Hepatocyte (in vitro differentiated cells): ENCODE data around the gene CDK5. TPM values are rescaled to one million over a fixed set of nuclear protein-coding genes. Genes with fewer than 3 reads are reported as not detected.

Source experiments
- DNase-seq: peaks from one replicate; pipeline ENCODE4 v3.0.0-alpha.2; 2016; ENCODE audit warnings: low spot score
- H2AFZ ChIP-seq: fragments of 200-600 bp; sonication (generic); 2 replicates; pipeline ENCODE4 v1.6.0; 2016; ENCODE audit warnings: antibody characterized with exemption, mild to moderate bottlenecking
- H3K27ac ChIP-seq: fragments of 200-600 bp; sonication (generic); 2 replicates; pipeline ENCODE4 v1.5.1; 2016; ENCODE audit warnings: mild to moderate bottlenecking
- H3K27me3 ChIP-seq: fragments of 200-600 bp; sonication (generic); 2 replicates; pipeline ENCODE4 v1.6.1; 2016
- H3K36me3 ChIP-seq: fragments of 200-600 bp; sonication (generic); replicated peaks from 2 replicates; pipeline ENCODE4 v1.5.1; 2016; ENCODE audit warnings: low read depth; ENCODE audit not compliant: insufficient read depth
- H3K4me1 ChIP-seq: fragments of 200-600 bp; sonication (generic); 2 replicates; pipeline ENCODE4 v1.5.1; 2016; ENCODE audit warnings: mild to moderate bottlenecking, moderate library complexity; ENCODE audit not compliant: insufficient read depth
- H3K4me2 ChIP-seq: fragments of 200-600 bp; sonication (generic); 2 replicates; pipeline ENCODE4 v1.6.0; 2016
- H3K4me3 ChIP-seq: fragments of 200-600 bp; sonication (generic); 2 replicates; pipeline ENCODE4 v1.5.1; 2016; ENCODE audit warnings: mild to moderate bottlenecking
- H3K79me2 ChIP-seq: fragments of 200-600 bp; sonication (generic); 2 replicates; pipeline ENCODE4 v1.6.0; 2017; ENCODE audit warnings: mild to moderate bottlenecking
- H3K9me2 ChIP-seq: fragments of 200-600 bp; sonication (generic); replicated peaks from 2 replicates; pipeline ENCODE4 v1.6.0; 2017; ENCODE audit warnings: mild to moderate bottlenecking; ENCODE audit not compliant: insufficient read depth
- H3K9me3 ChIP-seq: fragments of 200-600 bp; sonication (generic); 2 replicates; pipeline ENCODE4 v1.5.1; 2016; ENCODE audit warnings: low read depth, mild to moderate bottlenecking
- H4K20me1 ChIP-seq: fragments of 200-600 bp; sonication (generic); 2 replicates; pipeline ENCODE4 v1.6.0; 2016; ENCODE audit warnings: mild to moderate bottlenecking; ENCODE audit not compliant: insufficient read depth, poor library complexity, severe bottlenecking
- EZH2 ChIP-seq: fragments of 200-600 bp; sonication (generic); IDR thresholded peaks from 2 replicates; pipeline ENCODE4 v1.6.1; 2016; ENCODE audit warnings: antibody characterized with exemption, mild to moderate bottlenecking, borderline replicate concordance
- EZH2phosphoT487 ChIP-seq: fragments of 200-600 bp; sonication (generic); IDR thresholded peaks from one replicate; pipeline ENCODE4 v1.6.1; 2018; ENCODE audit warnings: antibody characterized with exemption, mild to moderate bottlenecking, low read depth, moderate library complexity; ENCODE audit not compliant: unreplicated experiment, severe bottlenecking
- WGBS: methylation state at CpG from one replicate; pipeline ENCODE4 v1.1.6; 2016; ENCODE audit warnings: low lambda C conversion rate; ENCODE audit errors: missing lambda C conversion rate; 5-methylcytosine and 5-hydroxymethylcytosine counted together
- polyA plus RNA-seq: library from polyadenylated mRNA; unstranded; fragments of >200 nt; fragmentation: Nextera tagmentation; extraction: Ambion mirVana; gene quantifications from 2 replicates; pipeline ENCODE4 v1.2.1, GENCODE V29; 2016
- total RNA-seq: library from RNA; depleted of rRNA; stranded (reverse); fragments of >200 nt; gene quantifications from 2 replicates; pipeline ENCODE4 v1.2.3, GENCODE V29; 2014
- TF ChIP-seq, protein P1 (sequence below): fragments of 200-600 bp; sonication (generic); IDR thresholded peaks from 2 replicates; pipeline ENCODE4 v1.5.1; 2016; ENCODE audit warnings: antibody characterized with exemption, mild to moderate bottlenecking; ENCODE audit not compliant: poor library complexity

The CDK5 gene
- total and polyA plus RNA-seq, 2 experiments from 2014 or later: 17.4 to 29.4 TPM

GRCh38 chr7:151017953-151018420 is 39.7 kb downstream of the CDK5 start:
- no peaks in the 10 kb centered on the region for H3K79me2 ChIP-seq
- no peaks in the 10 kb centered on the region for H4K20me1 ChIP-seq
- no peak overlapping the region for H3K27ac ChIP-seq
- no peaks in the 10 kb centered on the region for H3K9me2 ChIP-seq
- no peaks in the 10 kb centered on the region for H3K36me3 ChIP-seq
- TF ChIP-seq, protein P1, sequence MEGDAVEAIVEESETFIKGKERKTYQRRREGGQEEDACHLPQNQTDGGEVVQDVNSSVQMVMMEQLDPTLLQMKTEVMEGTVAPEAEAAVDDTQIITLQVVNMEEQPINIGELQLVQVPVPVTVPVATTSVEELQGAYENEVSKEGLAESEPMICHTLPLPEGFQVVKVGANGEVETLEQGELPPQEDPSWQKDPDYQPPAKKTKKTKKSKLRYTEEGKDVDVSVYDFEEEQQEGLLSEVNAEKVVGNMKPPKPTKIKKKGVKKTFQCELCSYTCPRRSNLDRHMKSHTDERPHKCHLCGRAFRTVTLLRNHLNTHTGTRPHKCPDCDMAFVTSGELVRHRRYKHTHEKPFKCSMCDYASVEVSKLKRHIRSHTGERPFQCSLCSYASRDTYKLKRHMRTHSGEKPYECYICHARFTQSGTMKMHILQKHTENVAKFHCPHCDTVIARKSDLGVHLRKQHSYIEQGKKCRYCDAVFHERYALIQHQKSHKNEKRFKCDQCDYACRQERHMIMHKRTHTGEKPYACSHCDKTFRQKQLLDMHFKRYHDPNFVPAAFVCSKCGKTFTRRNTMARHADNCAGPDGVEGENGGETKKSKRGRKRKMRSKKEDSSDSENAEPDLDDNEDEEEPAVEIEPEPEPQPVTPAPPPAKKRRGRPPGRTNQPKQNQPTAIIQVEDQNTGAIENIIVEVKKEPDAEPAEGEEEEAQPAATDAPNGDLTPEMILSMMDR: peak; percentile 96
- no peak for TF ChIP-seq EZH2phosphoT487
- peaks cover 21% of the 10 kb centered on the region for H3K4me1 ChIP-seq
- WGBS: 10% methylated on average over 33 of the region's 34 CpGs
- no peak overlapping the region for H2AFZ ChIP-seq
- no peak overlapping the region for H3K4me3 ChIP-seq
- H3K9me3 ChIP-seq: no peaks in the 10 kb centered on the region
- peaks cover 33% of the 10 kb centered on the region for H3K27me3 ChIP-seq
- H3K4me2 ChIP-seq: peak overlapping the region; percentile 78
- DNase-seq: peak; percentile 84

DNA sequence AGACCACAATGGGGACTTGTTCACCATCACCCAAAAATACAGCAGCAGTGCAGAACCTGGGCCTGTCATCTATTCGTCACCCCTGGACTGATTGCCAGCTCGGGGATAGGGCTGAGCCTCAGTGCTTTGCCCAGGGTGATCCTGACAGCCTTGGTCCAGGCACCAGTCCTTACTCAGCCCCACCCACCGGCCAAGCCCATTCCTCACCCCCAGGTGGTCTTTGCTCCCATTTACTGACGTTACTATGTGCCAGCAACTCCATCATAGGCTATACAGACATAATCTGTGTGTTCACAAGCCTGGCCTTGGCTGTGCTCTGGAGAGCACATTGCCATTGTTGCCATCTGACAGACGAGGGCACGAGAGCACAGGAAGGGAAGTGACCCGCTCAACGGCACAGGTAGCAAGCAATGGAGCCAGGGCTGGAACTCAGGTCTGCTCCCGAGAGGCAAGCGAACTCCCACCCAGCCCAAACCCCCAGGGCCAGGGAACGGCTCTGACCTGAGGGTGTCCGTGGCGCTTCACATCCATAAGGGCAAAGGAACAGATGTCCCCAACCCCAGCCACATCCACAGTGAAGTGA is 40.2 kb downstream of the CDK5 start:
- Histone ChIP-seq H3K27ac (no peak overlapping the region), H3K4me3 (no peak overlapping the region), H3K9me2 (no peaks in the 10 kb centered on the region), H3K4me1 (peaks cover 27% of the 10 kb centered on the region), H3K36me3 (no peaks in the 10 kb centered on the region), H3K4me2 (peak overlapping the region; percentile 78), H4K20me1 (no peaks in the 10 kb centered on the region), H2AFZ (no peak overlapping the region), H3K9me3 (no peaks in the 10 kb centered on the region), H3K27me3 (peaks cover 33% of the 10 kb centered on the region), H3K79me2 (no peaks in the 10 kb centered on the region)
- 64% methylated on average over 13 of the region's 13 CpGs for WGBS
- TF ChIP-seq EZH2 (no peak), EZH2phosphoT487 (no peak)
- TF ChIP-seq, protein P1: no peak
- no peak for DNase-seq

GRCh38 chr7:151016942-151017341 is 40.8 kb downstream of the CDK5 start:
- no peaks in the 10 kb centered on the region for H3K36me3 ChIP-seq
- no peak overlapping the region for H3K4me2 ChIP-seq
- DNase-seq: no peak
- no peaks in the 10 kb centered on the region for H3K9me2 ChIP-seq
- H4K20me1 ChIP-seq: no peaks in the 10 kb centered on the region
- H3K79me2 ChIP-seq: no peaks in the 10 kb centered on the region
- no peak overlapping the region for H3K27ac ChIP-seq
- H2AFZ ChIP-seq: no peak overlapping the region
- WGBS: 92% methylated on average over 14 of the region's 15 CpGs
- peaks cover 33% of the 10 kb centered on the region for H3K27me3 ChIP-seq
- H3K4me3 ChIP-seq: no peak overlapping the region
- H3K4me1 ChIP-seq: peaks cover 30% of the 10 kb centered on the region
- no peak for TF ChIP-seq EZH2
- TF ChIP-seq, protein P1: no peak
- no peak for TF ChIP-seq EZH2phosphoT487
- no peaks in the 10 kb centered on the region for H3K9me3 ChIP-seq

DNA sequence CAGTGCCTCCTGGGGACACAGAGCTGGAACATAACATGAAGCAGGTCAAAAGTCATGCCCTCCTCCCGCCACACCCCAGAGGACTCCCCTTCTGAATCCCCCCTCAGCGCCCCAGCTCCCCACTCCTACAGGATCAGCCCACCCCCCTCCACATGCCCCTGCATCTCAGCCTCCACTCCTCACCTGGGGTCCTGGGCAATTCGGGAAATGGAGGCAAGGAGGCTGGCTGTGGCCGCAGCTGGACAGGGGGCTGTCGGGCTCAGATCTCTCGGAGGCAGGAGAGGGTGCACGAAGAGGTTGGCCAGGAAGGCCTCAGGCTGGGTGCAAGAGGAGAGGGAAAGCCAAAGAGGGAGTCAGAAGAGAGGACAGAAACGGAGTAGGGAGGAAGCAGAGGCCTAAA is 41.2 kb downstream of the CDK5 start:
- no peaks in the 10 kb centered on the region for H3K9me3 ChIP-seq
- no peak for DNase-seq
- H3K27ac ChIP-seq: no peak overlapping the region
- H3K27me3 ChIP-seq: peaks cover 33% of the 10 kb centered on the region
- H3K4me1 ChIP-seq: peaks cover 33% of the 10 kb centered on the region
- H3K79me2 ChIP-seq: no peaks in the 10 kb centered on the region
- H3K4me3 ChIP-seq: no peak overlapping the region
- H2AFZ ChIP-seq: no peak overlapping the region
- H3K4me2 ChIP-seq: no peak overlapping the region
- H3K9me2 ChIP-seq: no peaks in the 10 kb centered on the region
- H3K36me3 ChIP-seq: no peaks in the 10 kb centered on the region
- H4K20me1 ChIP-seq: no peaks in the 10 kb centered on the region
- 90% methylated on average over 7 of the region's 8 CpGs for WGBS
- TF ChIP-seq, protein P1: no peak
- TF ChIP-seq EZH2phosphoT487 (no peak), EZH2 (no peak)
